Measurements from ENCODE around the gene ZMYM4. TPM values are rescaled to one million over a fixed set of nuclear protein-coding genes. Genes with fewer than 3 reads are reported as not detected.

Gene ZMYM4
- total RNA-seq, 3 donors from 2014 or later (not counting 1 experiment from before 2014, with no cell fraction given), result 41.0 to 48.0 (median 45.8) TPM

- Histone ChIP-seq H3K27me3 (ENCODE audit: control insufficient read depth, insufficient read depth, low read length) (no peaks in the 10 kb centered on the region), H3K4me1 (ENCODE audit: control insufficient read depth, insufficient read depth, low read length) (no peaks in the 10 kb centered on the region), H3K4me3 (ENCODE audit: low read length) (no peak overlapping the region), H3K27ac (ENCODE audit: low read length) (no peak overlapping the region), H3K36me3 (ENCODE audit: control insufficient read depth, insufficient read depth, low read length) (peaks cover 60% of the 10 kb centered on the region), H3K9me3 (ENCODE audit: control insufficient read depth, insufficient read depth, low read length) (no peaks in the 10 kb centered on the region)
- H3K9me3 Mint-ChIP-seq, result no peaks in the 10 kb centered on the region
- no peak overlapping the region for H3K4me3 Mint-ChIP-seq
- H3K36me3 Mint-ChIP-seq, result peaks cover 18% of the 10 kb centered on the region
- intact Hi-C loops (cut with micrococcal nuclease), result loop anchor here (1.0 kb wide), 3 partner anchors 113 to 323 kb away; no protein-coding TSS in a partner anchor
- H3K4me1 Mint-ChIP-seq, result peaks cover 5 to 6% of the 10 kb centered on the region in 2 donors
- DNase-seq (peak; percentile 60 to 88), ATAC-seq (peak; percentile 86 to 98 (median 97))
- H3K27ac Mint-ChIP-seq, result peak overlapping the region in 1 of 2 donors; percentile 12
- no peaks in the 10 kb centered on the region for H3K27me3 Mint-ChIP-seq (ENCODE audit: low read depth in 2 of 2)
- 6% methylated on average over 3 of the region's 3 CpGs for WGBS (ENCODE audit: insufficient coverage)
- peak; percentile 79 for TF ChIP-seq CTCF (IDR thresholded peaks at IDR 0.05)
Observed at GRCh38 chr1:35451125-35451528, 182.6 kb downstream of the ZMYM4 start.

- Mint-ChIP-seq H3K9me3 (no peaks in the 10 kb centered on the region), H3K36me3 (peaks cover 17% of the 10 kb centered on the region), H3K4me3 (no peak overlapping the region), H3K27ac (no peak overlapping the region), H3K27me3 (ENCODE audit: low read depth in 2 of 2) (no peaks in the 10 kb centered on the region), H3K4me1 (peaks cover 6 to 8% of the 10 kb centered on the region in 2 donors)
- DNase-seq, result peak in 1 of 2 donors; percentile 36
- H3K27ac ChIP-seq (ENCODE audit: low read length), result no peak overlapping the region
- WGBS (ENCODE audit: insufficient coverage), result 59% methylated on average over 1 of the region's 1 CpG
- H3K27me3 ChIP-seq (ENCODE audit: control insufficient read depth, insufficient read depth, low read length), result no peaks in the 10 kb centered on the region
- no peak for ATAC-seq
- H3K36me3 ChIP-seq (ENCODE audit: control insufficient read depth, insufficient read depth, low read length), result peaks cover 51% of the 10 kb centered on the region
- intact Hi-C loops (cut with micrococcal nuclease), result no loop called here
- no peak overlapping the region for H3K4me3 ChIP-seq (ENCODE audit: low read length)
- H3K9me3 ChIP-seq (ENCODE audit: control insufficient read depth, insufficient read depth, low read length), result no peaks in the 10 kb centered on the region
- TF ChIP-seq CTCF (IDR thresholded peaks at IDR 0.05), result no peak
- H3K4me1 ChIP-seq (ENCODE audit: control insufficient read depth, insufficient read depth, low read length), result peaks cover 5% of the 10 kb centered on the region
Observed at GRCh38 chr1:35452106-35452774, 183.7 kb downstream of the ZMYM4 start.

- no peak for TF ChIP-seq CTCF (IDR thresholded peaks at IDR 0.05)
- H3K4me3 ChIP-seq (ENCODE audit: low read length), result no peak overlapping the region
- H3K27me3 ChIP-seq (ENCODE audit: control insufficient read depth, insufficient read depth, low read length), result no peaks in the 10 kb centered on the region
- Mint-ChIP-seq H3K27ac (no peak overlapping the region), H3K27me3 (ENCODE audit: low read depth in 2 of 2) (no peaks in the 10 kb centered on the region), H3K4me3 (no peak overlapping the region), H3K4me1 (peaks cover 6 to 9% of the 10 kb centered on the region in 2 donors), H3K9me3 (no peaks in the 10 kb centered on the region), H3K36me3 (peaks cover 9% of the 10 kb centered on the region)
- no peak overlapping the region for H3K27ac ChIP-seq (ENCODE audit: low read length)
- ATAC-seq, result no peak
- H3K9me3 ChIP-seq (ENCODE audit: control insufficient read depth, insufficient read depth, low read length), result no peaks in the 10 kb centered on the region
- H3K4me1 ChIP-seq (ENCODE audit: control insufficient read depth, insufficient read depth, low read length), result peaks cover 11% of the 10 kb centered on the region
- intact Hi-C loops (cut with micrococcal nuclease), result no loop called here
- WGBS (ENCODE audit: insufficient coverage), result 98% methylated on average over 2 of the region's 2 CpGs
- H3K36me3 ChIP-seq (ENCODE audit: control insufficient read depth, insufficient read depth, low read length), result peaks cover 45% of the 10 kb centered on the region
- DNase-seq, result no peak
Observed at GRCh38 chr1:35453031-35453430, 184.5 kb downstream of the ZMYM4 start.

GRCh38 chr1:35454176-35454575 lies 185.7 kb downstream of the ZMYM4 start:
- WGBS (ENCODE audit: insufficient coverage), result 83% methylated on average over 3 of the region's 4 CpGs
- H3K27me3 ChIP-seq (ENCODE audit: control insufficient read depth, insufficient read depth, low read length), result no peaks in the 10 kb centered on the region
- no peak overlapping the region for H3K4me3 ChIP-seq (ENCODE audit: low read length)
- no peak for TF ChIP-seq CTCF (IDR thresholded peaks at IDR 0.05)
- DNase-seq (no peak), ATAC-seq (no peak)
- no peaks in the 10 kb centered on the region for H3K9me3 ChIP-seq (ENCODE audit: control insufficient read depth, insufficient read depth, low read length)
- peaks cover 6 to 9% of the 10 kb centered on the region in 2 donors for H3K4me1 Mint-ChIP-seq
- H3K4me3 Mint-ChIP-seq, result no peak overlapping the region
- peaks cover 6% of the 10 kb centered on the region for H3K36me3 Mint-ChIP-seq
- intact Hi-C loops (cut with micrococcal nuclease), result no loop called here
- H3K27ac ChIP-seq (ENCODE audit: low read length), result no peak overlapping the region
- peaks cover 37% of the 10 kb centered on the region for H3K36me3 ChIP-seq (ENCODE audit: control insufficient read depth, insufficient read depth, low read length)
- no peaks in the 10 kb centered on the region for H3K27me3 Mint-ChIP-seq (ENCODE audit: low read depth in 2 of 2)
- peaks cover 13% of the 10 kb centered on the region for H3K4me1 ChIP-seq (ENCODE audit: control insufficient read depth, insufficient read depth, low read length)
- no peaks in the 10 kb centered on the region for H3K9me3 Mint-ChIP-seq
- H3K27ac Mint-ChIP-seq, result no peak overlapping the region

Measured in natural killer cell (primary cell).